Endodermal cell (in vitro differentiated cells): ENCODE results near the gene SYNE1. TPM values are rescaled to one million over a fixed set of nuclear protein-coding genes. Genes with fewer than 3 reads are reported as not detected.

Experiments
- DNase-seq: peaks from one replicate; pipeline ENCODE4 v3.0.0-alpha.2; 2017
- H3K27ac ChIP-seq: 2 replicates; pipeline ENCODE4 v1.5.1; 2013; ENCODE audit warnings: mild to moderate bottlenecking, low read depth, low read length, moderate library complexity
- H3K27me3 ChIP-seq: 2 replicates; pipeline ENCODE4 v1.6.1; 2013; ENCODE audit warnings: mild to moderate bottlenecking, low read length, moderate library complexity; ENCODE audit not compliant: insufficient read depth, control insufficient read depth, poor library complexity, severe bottlenecking
- H3K36me3 ChIP-seq: 2 replicates; pipeline ENCODE4 v1.7.0; 2013; ENCODE audit warnings: mild to moderate bottlenecking, low read length, moderate library complexity; ENCODE audit not compliant: control insufficient read depth, insufficient read depth
- H3K4me1 ChIP-seq: one replicate; pipeline ENCODE4 v1.7.0; 2013; ENCODE audit warnings: low read length; ENCODE audit not compliant: control insufficient read depth, insufficient read depth
- H3K4me3 ChIP-seq: 2 replicates; pipeline ENCODE4 v1.5.1; 2013; ENCODE audit warnings: mild to moderate bottlenecking, low read length, moderate library complexity
- H3K9ac ChIP-seq: 2 replicates; pipeline ENCODE4 v1.6.1; 2013; ENCODE audit warnings: mild to moderate bottlenecking, low read length, moderate library complexity; ENCODE audit not compliant: poor library complexity, severe bottlenecking; ENCODE audit errors: extremely low read depth
- H3K9me3 ChIP-seq: 2 replicates; pipeline ENCODE4 v1.6.1; 2013; ENCODE audit warnings: mild to moderate bottlenecking, low read length, moderate library complexity; ENCODE audit not compliant: control insufficient read depth
- H3K27ac Mint-ChIP-seq: 2 replicates; pipeline ENCODE4 v1.8.0; 2020; ENCODE audit warnings: mixed read lengths
- H3K27me3 Mint-ChIP-seq: 2 replicates; pipeline ENCODE4 v1.8.0; 2021; ENCODE audit warnings: mild to moderate bottlenecking, mixed read lengths; ENCODE audit not compliant: insufficient read depth
- H3K36me3 Mint-ChIP-seq: 2 replicates; pipeline ENCODE4 v1.8.0; 2020; ENCODE audit warnings: low read depth, mixed read lengths
- H3K4me1 Mint-ChIP-seq: 2 replicates; pipeline ENCODE4 v1.8.0; 2020; ENCODE audit warnings: mixed read lengths
- H3K4me3 Mint-ChIP-seq: 2 replicates; pipeline ENCODE4 v1.8.0; 2020; ENCODE audit warnings: mild to moderate bottlenecking, moderate library complexity, mixed read lengths
- H3K9me3 Mint-ChIP-seq: 2 replicates; pipeline ENCODE4 v1.8.0; 2020; ENCODE audit warnings: mild to moderate bottlenecking, mixed read lengths
- CTCF ChIP-seq: fragments of 200-600 bp; sonication (generic); conservative IDR thresholded peaks from 2 replicates; pipeline ENCODE4 v1.5.0; 2021; ENCODE audit warnings: antibody characterized with exemption, mild to moderate bottlenecking
- WGBS, 2 experiments: methylation state at CpG; one replicate each; pipeline versions ENCODE4 v1.1.5 to v1.1.7; 2013; ENCODE audit warnings: missing lambda C conversion rate in 2 of 2, mixed read lengths in 1 of 2; ENCODE audit not compliant: insufficient coverage in 1 of 2, insufficient read length in 1 of 2; 5-methylcytosine and 5-hydroxymethylcytosine counted together
- total RNA-seq, 2 donors: library from RNA; stranded (reverse); fragmentation: NEBNext Ultra II Directional in 1 of 2; extraction: Animal tissue kit (Norgen Biotek cat#: 25700) in 1 of 2; gene quantifications; 2 replicates in 1 of 2; 3 replicates in 1 of 2; pipeline ENCODE4 v1.2.1, GENCODE V29; 2021

Gene SYNE1
- total RNA-seq, 2 donors from 2014 or later, result 7.9 to 9.5 TPM

GRCh38 chr6:152257581-152257980, 379.6 kb downstream of the SYNE1 start:
- Mint-ChIP-seq H3K9me3 (peaks cover 4% of the 10 kb centered on the region), H3K27ac (no peak overlapping the region), H3K4me1 (no peaks in the 10 kb centered on the region), H3K4me3 (no peak overlapping the region), H3K36me3 (peaks cover 7% of the 10 kb centered on the region), H3K27me3 (no peaks in the 10 kb centered on the region)
- DNase-seq, result no peak
- peaks cover 16% of the 10 kb centered on the region for H3K36me3 ChIP-seq
- H3K27me3 ChIP-seq, result no peaks in the 10 kb centered on the region
- no peak overlapping the region for H3K9ac ChIP-seq
- no peak overlapping the region for H3K4me3 ChIP-seq
- H3K9me3 ChIP-seq, result peaks cover 7% of the 10 kb centered on the region
- H3K4me1 ChIP-seq, result no peaks in the 10 kb centered on the region
- no peak for TF ChIP-seq CTCF
- H3K27ac ChIP-seq, result no peak overlapping the region

- Histone ChIP-seq H3K4me1 (no peaks in the 10 kb centered on the region), H3K9me3 (no peaks in the 10 kb centered on the region), H3K27me3 (no peaks in the 10 kb centered on the region), H3K36me3 (peaks cover 6% of the 10 kb centered on the region), H3K4me3 (no peak overlapping the region), H3K27ac (no peak overlapping the region), H3K9ac (no peak overlapping the region)
- Mint-ChIP-seq H3K27ac (no peak overlapping the region), H3K27me3 (no peaks in the 10 kb centered on the region), H3K4me3 (no peak overlapping the region), H3K36me3 (peaks cover 2% of the 10 kb centered on the region), H3K9me3 (no peaks in the 10 kb centered on the region), H3K4me1 (peaks cover under 1% of the 10 kb centered on the region)
- WGBS, 2 experiments, result 100% methylated on average over 2 of the region's 3 CpGs; no CpG with 5 or more reads in 1 of the 2 experiments
- no peak for DNase-seq
- TF ChIP-seq CTCF, result no peak
These were observed 387.0 kb downstream of the SYNE1 start for GRCh38 chr6:152250127-152250526.

GRCh38 chr6:152248980-152249379, 388.2 kb downstream of the SYNE1 start:
- 47 to 100% methylated on average over 1 to 2 of the region's 2 CpGs for WGBS, 2 experiments

More at GRCh38 chr6:152248980-152249379, 388.2 kb downstream of the SYNE1 start:
- no peaks in the 10 kb centered on the region for H3K4me1 ChIP-seq
- no peaks in the 10 kb centered on the region for H3K27me3 Mint-ChIP-seq
- no peaks in the 10 kb centered on the region for H3K27me3 ChIP-seq
- no peaks in the 10 kb centered on the region for H3K36me3 ChIP-seq
- H3K27ac Mint-ChIP-seq, result no peak overlapping the region
- DNase-seq, result no peak
- H3K9ac ChIP-seq, result no peak overlapping the region
- H3K9me3 ChIP-seq, result no peaks in the 10 kb centered on the region
- peaks cover 4% of the 10 kb centered on the region for H3K4me1 Mint-ChIP-seq
- H3K9me3 Mint-ChIP-seq, result no peaks in the 10 kb centered on the region
- no peak for TF ChIP-seq CTCF
- no peak overlapping the region for H3K4me3 Mint-ChIP-seq
- H3K27ac ChIP-seq, result no peak overlapping the region
- H3K36me3 Mint-ChIP-seq, result peaks cover 2% of the 10 kb centered on the region
- no peak overlapping the region for H3K4me3 ChIP-seq
